ENCODE results near the gene MAP3K14.

MAP3K14 gene

DNA sequence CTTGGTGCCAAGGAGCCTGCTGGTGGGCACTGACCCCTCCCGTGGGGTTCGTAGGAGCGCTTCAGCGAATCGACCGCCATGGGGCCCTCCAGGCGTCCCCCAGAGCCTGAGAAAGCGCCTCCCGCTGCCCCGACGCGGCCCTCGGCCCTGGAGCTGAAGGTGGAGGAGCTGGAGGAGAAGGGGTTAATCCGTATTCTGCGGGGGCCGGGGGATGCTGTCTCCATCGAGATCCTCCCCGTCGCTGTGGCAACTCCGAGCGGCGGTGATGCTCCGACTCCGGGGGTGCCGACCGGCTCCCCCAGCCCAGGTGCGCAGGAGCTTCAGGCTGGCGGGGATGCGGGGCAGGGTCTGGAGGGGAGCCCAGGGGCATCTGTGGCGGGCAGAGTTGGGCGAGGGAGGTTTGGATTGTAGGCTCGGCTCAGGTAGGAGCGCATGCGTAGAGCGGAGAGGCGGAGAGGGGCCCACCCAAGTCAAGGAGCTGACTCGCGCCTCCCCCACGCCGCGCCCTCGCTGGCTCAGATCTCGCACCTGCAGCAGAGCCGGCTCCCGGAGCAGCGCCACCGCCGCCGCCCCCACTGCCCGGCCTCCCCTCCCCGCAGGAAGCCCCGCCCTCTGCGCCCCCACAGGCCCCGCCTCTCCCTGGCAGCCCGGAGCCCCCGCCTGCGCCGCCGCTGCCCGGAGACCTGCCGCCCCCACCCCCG is 75.3 kb downstream of the MAP3K14 start:
- no peaks in the 10 kb centered on the region for H4K20me1 ChIP-seq (ENCODE audit: insufficient read depth, low read length)
- H3K27ac ChIP-seq (ENCODE audit: low read length), result no peak overlapping the region
- H3K4me1 ChIP-seq (ENCODE audit: low read length), result peaks cover 1% of the 10 kb centered on the region; the same call in 1 of the 2 replicates
- H3K27me3 ChIP-seq (ENCODE audit: low read depth, low read length), result no peaks in the 10 kb centered on the region
- no peak overlapping the region for H3K9ac ChIP-seq (ENCODE audit: low read length)
- no peak overlapping the region for H2AFZ ChIP-seq (ENCODE audit: low read depth, low read length)
- H3K4me3 ChIP-seq (ENCODE audit: low read length), result no peak overlapping the region
- no peaks in the 10 kb centered on the region for H3K9me3 ChIP-seq (ENCODE audit: insufficient read depth, low read length)
- TF ChIP-seq, protein P1, sequence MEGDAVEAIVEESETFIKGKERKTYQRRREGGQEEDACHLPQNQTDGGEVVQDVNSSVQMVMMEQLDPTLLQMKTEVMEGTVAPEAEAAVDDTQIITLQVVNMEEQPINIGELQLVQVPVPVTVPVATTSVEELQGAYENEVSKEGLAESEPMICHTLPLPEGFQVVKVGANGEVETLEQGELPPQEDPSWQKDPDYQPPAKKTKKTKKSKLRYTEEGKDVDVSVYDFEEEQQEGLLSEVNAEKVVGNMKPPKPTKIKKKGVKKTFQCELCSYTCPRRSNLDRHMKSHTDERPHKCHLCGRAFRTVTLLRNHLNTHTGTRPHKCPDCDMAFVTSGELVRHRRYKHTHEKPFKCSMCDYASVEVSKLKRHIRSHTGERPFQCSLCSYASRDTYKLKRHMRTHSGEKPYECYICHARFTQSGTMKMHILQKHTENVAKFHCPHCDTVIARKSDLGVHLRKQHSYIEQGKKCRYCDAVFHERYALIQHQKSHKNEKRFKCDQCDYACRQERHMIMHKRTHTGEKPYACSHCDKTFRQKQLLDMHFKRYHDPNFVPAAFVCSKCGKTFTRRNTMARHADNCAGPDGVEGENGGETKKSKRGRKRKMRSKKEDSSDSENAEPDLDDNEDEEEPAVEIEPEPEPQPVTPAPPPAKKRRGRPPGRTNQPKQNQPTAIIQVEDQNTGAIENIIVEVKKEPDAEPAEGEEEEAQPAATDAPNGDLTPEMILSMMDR (IDR thresholded peaks at IDR 0.05; ENCODE audit: low read depth, low read length), result no peak
- TF ChIP-seq EZH2phosphoT487 (IDR thresholded peaks at IDR 0.05; ENCODE audit: low read depth), result no peak
- no peak overlapping the region for H3K4me2 ChIP-seq (ENCODE audit: low read length)
- peaks cover 15% of the 10 kb centered on the region for H3K36me3 ChIP-seq (replicated peaks; ENCODE audit: low read depth, low read length)
- no peaks in the 10 kb centered on the region for H3K79me2 ChIP-seq (ENCODE audit: low read length)

DNA sequence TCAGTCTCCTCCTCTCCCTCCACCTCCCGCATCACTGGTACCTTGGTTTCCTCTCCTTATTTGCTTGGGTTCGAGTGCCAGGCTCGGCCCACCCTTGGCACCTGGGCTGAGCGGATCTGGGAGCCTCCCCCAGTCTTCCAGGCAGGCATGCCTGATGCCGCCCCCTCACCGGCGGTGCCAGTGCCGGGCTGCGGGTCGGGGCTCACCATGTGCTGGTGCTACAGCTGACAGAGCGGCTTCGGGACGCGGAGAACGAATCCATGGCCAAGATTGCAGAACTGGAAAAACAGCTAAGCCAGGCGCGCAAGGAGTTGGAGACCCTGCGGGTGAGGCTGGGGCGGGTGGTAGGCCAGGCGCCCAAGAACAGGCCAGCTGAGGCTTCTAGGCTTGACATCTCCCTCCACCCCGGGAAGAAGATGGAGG is 75.9 kb downstream of the MAP3K14 start:
- Histone ChIP-seq H3K4me1 (ENCODE audit: low read length) (no peaks in the 10 kb centered on the region), H3K27ac (ENCODE audit: low read length) (no peak overlapping the region), H3K9ac (ENCODE audit: low read length) (no peak overlapping the region), H3K4me2 (ENCODE audit: low read length) (no peak overlapping the region), H2AFZ (ENCODE audit: low read depth, low read length) (no peak overlapping the region), H3K79me2 (ENCODE audit: low read length) (no peaks in the 10 kb centered on the region), H3K36me3 (replicated peaks; ENCODE audit: low read depth, low read length) (peaks cover 16% of the 10 kb centered on the region), H3K27me3 (ENCODE audit: low read depth, low read length) (no peaks in the 10 kb centered on the region), H3K9me3 (ENCODE audit: insufficient read depth, low read length) (no peaks in the 10 kb centered on the region), H4K20me1 (ENCODE audit: insufficient read depth, low read length) (no peaks in the 10 kb centered on the region), H3K4me3 (ENCODE audit: low read length) (no peak overlapping the region)
- TF ChIP-seq, protein P1 (IDR thresholded peaks at IDR 0.05; ENCODE audit: low read depth, low read length), result no peak
- TF ChIP-seq EZH2phosphoT487 (IDR thresholded peaks at IDR 0.05; ENCODE audit: low read depth), result no peak

DNA sequence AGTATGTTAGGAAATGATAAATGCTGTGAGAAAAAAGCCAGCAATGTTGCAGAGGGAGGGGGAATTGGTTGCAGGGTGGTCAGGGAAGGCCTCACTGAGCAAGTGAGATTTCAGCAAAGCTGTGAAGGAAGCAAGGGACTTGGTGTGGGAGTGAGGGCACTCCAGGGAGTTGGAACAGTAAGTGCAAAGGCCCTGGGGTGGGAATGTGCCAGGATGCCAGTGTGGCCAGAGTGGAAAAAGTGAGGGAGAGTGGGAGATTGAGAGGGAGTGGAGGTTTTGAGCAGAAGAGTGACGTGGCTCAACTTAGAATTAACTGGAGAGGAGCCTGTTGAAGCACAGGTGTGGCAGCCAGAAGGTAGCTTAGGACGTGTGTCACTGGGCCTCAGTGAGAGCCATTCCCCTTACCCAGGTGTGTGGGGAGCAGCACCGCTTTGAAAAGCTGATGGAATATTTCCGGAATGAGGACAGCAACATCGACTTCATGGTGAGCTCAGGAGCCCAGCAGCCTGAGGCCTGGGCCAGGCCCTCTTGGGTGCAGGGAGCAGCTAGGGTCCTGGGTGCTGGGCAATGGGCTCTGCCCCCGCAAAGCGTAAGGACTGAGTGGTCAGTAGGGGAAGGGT is 78.6 kb downstream of the MAP3K14 start:
- Histone ChIP-seq H3K9ac (ENCODE audit: low read length) (no peak overlapping the region), H3K4me2 (ENCODE audit: low read length) (no peak overlapping the region), H4K20me1 (ENCODE audit: insufficient read depth, low read length) (peaks cover 8% of the 10 kb centered on the region), H3K27ac (ENCODE audit: low read length) (no peak overlapping the region), H3K27me3 (ENCODE audit: low read depth, low read length) (no peaks in the 10 kb centered on the region), H3K4me1 (ENCODE audit: low read length) (peaks cover 6% of the 10 kb centered on the region; the same call in 1 of the 2 replicates), H3K9me3 (ENCODE audit: insufficient read depth, low read length) (no peaks in the 10 kb centered on the region), H3K4me3 (ENCODE audit: low read length) (no peak overlapping the region), H3K79me2 (ENCODE audit: low read length) (no peaks in the 10 kb centered on the region), H2AFZ (ENCODE audit: low read depth, low read length) (no peak overlapping the region), H3K36me3 (replicated peaks; ENCODE audit: low read depth, low read length) (peaks cover 14% of the 10 kb centered on the region)
- TF ChIP-seq EZH2phosphoT487 (IDR thresholded peaks at IDR 0.05; ENCODE audit: low read depth), result no peak
- TF ChIP-seq, protein P1 (IDR thresholded peaks at IDR 0.05; ENCODE audit: low read depth, low read length), result no peak

DNA sequence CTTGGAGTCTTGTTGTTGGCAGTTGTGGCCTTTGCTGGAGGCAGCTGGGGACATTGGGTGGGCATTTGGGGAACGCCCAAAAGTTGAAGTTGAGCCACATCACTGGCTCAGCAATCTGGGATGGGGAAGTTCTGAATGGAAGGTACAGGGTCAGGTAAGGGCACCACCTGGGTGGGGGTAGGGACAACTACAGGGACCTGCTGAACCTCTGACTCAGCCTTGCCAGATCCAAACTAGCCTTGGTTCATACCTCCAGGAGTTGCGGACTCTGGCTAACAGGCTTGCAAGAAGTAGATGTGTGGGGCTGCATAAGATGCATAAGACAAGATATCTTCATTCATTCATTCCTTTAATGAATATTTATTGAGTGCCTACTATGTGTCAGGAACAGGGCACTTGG is 79.1 kb downstream of the MAP3K14 start:
- TF ChIP-seq, protein P1 (IDR thresholded peaks at IDR 0.05; ENCODE audit: low read depth, low read length), result no peak
- TF ChIP-seq EZH2phosphoT487 (IDR thresholded peaks at IDR 0.05; ENCODE audit: low read depth), result no peak
- no peak overlapping the region for H3K4me2 ChIP-seq (ENCODE audit: low read length)
- H3K9ac ChIP-seq (ENCODE audit: low read length), result no peak overlapping the region
- no peaks in the 10 kb centered on the region for H3K27me3 ChIP-seq (ENCODE audit: low read depth, low read length)
- no peaks in the 10 kb centered on the region for H3K79me2 ChIP-seq (ENCODE audit: low read length)
- H3K9me3 ChIP-seq (ENCODE audit: insufficient read depth, low read length), result no peaks in the 10 kb centered on the region
- H3K27ac ChIP-seq (ENCODE audit: low read length), result no peak overlapping the region
- peaks cover 14% of the 10 kb centered on the region for H3K36me3 ChIP-seq (replicated peaks; ENCODE audit: low read depth, low read length)
- no peak overlapping the region for H2AFZ ChIP-seq (ENCODE audit: low read depth, low read length)
- H3K4me3 ChIP-seq (ENCODE audit: low read length), result no peak overlapping the region
- peaks cover 8% of the 10 kb centered on the region for H4K20me1 ChIP-seq (ENCODE audit: insufficient read depth, low read length)
- peaks cover 6% of the 10 kb centered on the region; the same call in 1 of the 2 replicates for H3K4me1 ChIP-seq (ENCODE audit: low read length)
